OCI-LY1 (cell line): Measurements from ENCODE around the gene RSBN1L.

Source experiments
- EZH2 ChIP-seq: fragments of 200-600 bp; sonication (generic), shearing (Covaris generic); IDR thresholded peaks from 2 replicates; pipeline ENCODE4 v1.8.0; 2017; ENCODE audit warnings: borderline replicate concordance, mixed run types, mild to moderate bottlenecking, antibody characterized with exemption, low read length, moderate library complexity, mixed read lengths
- TF ChIP-seq, protein P1 (sequence below): fragments of 200-600 bp; sonication (generic), shearing (Covaris generic); IDR thresholded peaks from 2 replicates; pipeline ENCODE4 v1.5.1; 2017; ENCODE audit warnings: mild to moderate bottlenecking, antibody characterized with exemption, low read length, moderate library complexity, mixed read lengths

GRCh38 chr7:77685233-77685632 is 11.0 kb upstream of the RSBN1L start:
- TF ChIP-seq, protein P1, sequence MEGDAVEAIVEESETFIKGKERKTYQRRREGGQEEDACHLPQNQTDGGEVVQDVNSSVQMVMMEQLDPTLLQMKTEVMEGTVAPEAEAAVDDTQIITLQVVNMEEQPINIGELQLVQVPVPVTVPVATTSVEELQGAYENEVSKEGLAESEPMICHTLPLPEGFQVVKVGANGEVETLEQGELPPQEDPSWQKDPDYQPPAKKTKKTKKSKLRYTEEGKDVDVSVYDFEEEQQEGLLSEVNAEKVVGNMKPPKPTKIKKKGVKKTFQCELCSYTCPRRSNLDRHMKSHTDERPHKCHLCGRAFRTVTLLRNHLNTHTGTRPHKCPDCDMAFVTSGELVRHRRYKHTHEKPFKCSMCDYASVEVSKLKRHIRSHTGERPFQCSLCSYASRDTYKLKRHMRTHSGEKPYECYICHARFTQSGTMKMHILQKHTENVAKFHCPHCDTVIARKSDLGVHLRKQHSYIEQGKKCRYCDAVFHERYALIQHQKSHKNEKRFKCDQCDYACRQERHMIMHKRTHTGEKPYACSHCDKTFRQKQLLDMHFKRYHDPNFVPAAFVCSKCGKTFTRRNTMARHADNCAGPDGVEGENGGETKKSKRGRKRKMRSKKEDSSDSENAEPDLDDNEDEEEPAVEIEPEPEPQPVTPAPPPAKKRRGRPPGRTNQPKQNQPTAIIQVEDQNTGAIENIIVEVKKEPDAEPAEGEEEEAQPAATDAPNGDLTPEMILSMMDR: no peak
- TF ChIP-seq EZH2: no peak
